Heart left ventricle (tissue), 16 donors: ENCODE measurements around the gene LMAN1L. TPM values are rescaled to one million over a fixed set of nuclear protein-coding genes. Genes with fewer than 3 reads are reported as not detected.

Experiments used
- ATAC-seq, 4 donors: fragments of 200-7000 bp; cut with Tn5 transposase; one replicate each; pipeline ENCODE4 v1.9.1; 2020 to 2022; ENCODE audit warnings: moderate library complexity in 4 of 4, mild to moderate bottlenecking in 3 of 4, moderate number of reproducible peaks in 1 of 4
- DNase-seq, 5 donors: peaks; one replicate each; pipeline ENCODE4 v3.0.0-alpha.2; 2020
- H3K27ac ChIP-seq, 12 donors: fragments of 200-600 bp; sonication (generic) in 4 of 12; one replicate each; pipeline versions ENCODE4 v1.5.0 to v1.8.0; 2016 to 2022; ENCODE audit warnings: mild to moderate bottlenecking in 2 of 12
- H3K27me3 ChIP-seq, 9 donors: fragments of 200-600 bp; sonication (generic) in 2 of 9; one replicate each; pipeline versions ENCODE4 v1.5.1 to v1.8.0; 2016 to 2022; ENCODE audit warnings: mild to moderate bottlenecking in 3 of 9
- H3K36me3 ChIP-seq, 9 donors: fragments of 200-600 bp; sonication (generic) in 2 of 9; one replicate each; pipeline versions ENCODE4 v1.5.0 to v1.8.0; 2018 to 2022; ENCODE audit warnings: mild to moderate bottlenecking in 2 of 9
- H3K4me1 ChIP-seq, 12 donors: fragments of 200-600 bp; sonication (generic) in 4 of 12; one replicate each; pipeline versions ENCODE4 v1.5.0 to v1.8.0; 2016 to 2022; ENCODE audit warnings: mild to moderate bottlenecking in 3 of 12
- H3K4me3 ChIP-seq, 12 donors: fragments of 200-600 bp; sonication (generic) in 4 of 12; one replicate each; pipeline versions ENCODE4 v1.5.0 to v1.8.0; 2017 to 2022; ENCODE audit warnings: mild to moderate bottlenecking in 9 of 12, moderate library complexity in 4 of 12
- H3K9me3 ChIP-seq, 12 donors: fragments of 200-600 bp; sonication (generic) in 4 of 12; one replicate each; pipeline versions ENCODE4 v1.5.0 to v1.8.0; 2016 to 2022; ENCODE audit warnings: mild to moderate bottlenecking in 1 of 12
- POLR2A ChIP-seq, 2 donors: fragments of 450-650 bp; IDR thresholded peaks; one replicate each; pipeline ENCODE4 v1.6.1; 2017; ENCODE audit warnings: antibody characterized with exemption in 2 of 2, mild to moderate bottlenecking in 2 of 2, moderate library complexity in 2 of 2
- WGBS, 4 donors: extraction: QIAGEN DNeasy Blood & Tissue Kit in 2 of 4; methylation state at CpG; one replicate each; pipeline versions ENCODE4 v1.1.5 to v1.1.7; 2013 to 2018; 5-methylcytosine and 5-hydroxymethylcytosine counted together
- intact Hi-C, 10 donors: fragments of 100-400 bp; cut with DNase I; formaldehyde crosslinking; loops; one replicate each; pipeline versions ENCODE4 v1.11.1 to v1.14.2; 2022
- polyA plus RNA-seq, 2 donors: library from polyadenylated mRNA; stranded (reverse); fragments of 200-250 nt; gene quantifications; one replicate each; pipeline ENCODE4 v1.2.3, GENCODE V29; 2013
- total RNA-seq, 9 donors: library from RNA; depleted of rRNA in 2 of 9; stranded (reverse); fragments of >200 nt in 2 of 9; fragmentation: NEBNext Ultra II Directional in 3 of 9; extraction: Animal tissue kit (Norgen Biotek cat#: 25700) in 3 of 9; gene quantifications; one replicate each; pipeline versions ENCODE4 v1.1.0 to v1.2.4, GENCODE V29; 2016 to 2023
- TF ChIP-seq, protein P1 (sequence below), 12 donors: fragments of 200-600 bp; sonication (generic) in 4 of 12; IDR thresholded peaks; one replicate each; pipeline versions ENCODE4 v1.5.0 to v1.8.0; 2018 to 2022; ENCODE audit warnings: antibody characterized with exemption in 12 of 12, mild to moderate bottlenecking in 5 of 12
- donor health status: ischemic (EF 13 %, LVEDD 7.1; RV severe dilation, severe dysfunction).
- donor health status: healthy with polysubstance abuse.
- donor health status: DM: no; HTN: yes; CAD: no.
- donor health status: DM: no; HTN: no; CAD: no.
- donor health status: ischemic (EF 25% LVEDD 6.9; RV normal size, moderate dysfunction).
- donor health status: ischemic (EF 25% LVEDD 5.7; RV mildly dilated, moderate dysfunction).
- donor health status: healthy.
- donor health status: DM: yes; HTN: yes; CAD: no.
- donor health status: ischemic (EF 35%, LVEDD 5.7; RV mildly dilated, moderate dysfunction).
- donor health status: nonischemic (EF 11% LVEDD 7.7; RV severe dilation, severe dysfunction).
- donor health status: DM: yes; HTN: yes; CAD: no.
- donor health status: PGD.
- donor health status: ischemic (EF 29% LVEDD 5.4; RV normal size, mild dysfunction).
- donor health status: nonischemic (EF 23%, LVEDD 6.1; RV moderate dilation, normal function).

The LMAN1L gene
- total and polyA plus RNA-seq, 11 donors, result 0.19 to 16.3 (median 6.8) TPM; not detected in 1

GRCh38 chr15:74788042-74788682, 24.5 kb upstream of the LMAN1L start:
- intact Hi-C loops, result no loop called here
- peak overlapping the region in 3 of 12 donors; percentile 9 to 72 (median 15) for H3K4me3 ChIP-seq

DNA sequence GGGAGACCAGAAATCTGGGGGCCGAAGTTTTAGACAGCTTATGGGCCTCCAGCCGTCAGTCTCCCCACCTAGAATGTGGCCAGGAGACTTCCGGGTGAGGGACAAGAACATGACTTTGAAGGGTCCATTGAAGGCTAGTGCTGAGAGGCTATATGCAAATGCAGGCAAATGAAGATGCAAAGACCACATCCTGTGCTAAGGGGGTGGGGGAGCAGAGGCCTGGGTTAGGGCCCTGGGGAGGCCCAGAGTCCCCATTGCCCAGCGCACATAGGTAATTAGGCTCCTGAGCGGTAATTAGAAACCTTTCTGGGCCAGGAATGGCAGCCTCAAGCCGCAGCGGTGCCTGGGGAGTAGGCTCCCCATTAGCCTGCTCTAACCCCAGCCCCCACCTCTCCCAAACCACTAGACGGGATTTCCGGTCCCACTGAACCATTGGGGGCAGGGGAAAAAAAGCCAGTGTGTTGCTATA, 23.9 kb upstream of the LMAN1L start:
- DNase-seq (no peak), ATAC-seq (no peak)
- intact Hi-C loops, result no loop called here
- Histone ChIP-seq H3K27ac (peak overlapping the region in 11 of 12 donors; percentile 57 to 97 (median 86)), H3K9me3 (no peaks in the 10 kb centered on the region), H3K36me3 (peaks cover 0 to 15% (median 0%) of the 10 kb centered on the region in 9 donors), H3K4me3 (peak overlapping the region in 3 of 12 donors; percentile 14 to 72 (median 25)), H3K27me3 (no peaks in the 10 kb centered on the region), H3K4me1 (peaks cover 46 to 100% (median 98%) of the 10 kb centered on the region in 12 donors)
- 60 to 82% (median 73%) methylated on average over 9 of the region's 9 CpGs for WGBS, 4 donors
- TF ChIP-seq, protein P1, sequence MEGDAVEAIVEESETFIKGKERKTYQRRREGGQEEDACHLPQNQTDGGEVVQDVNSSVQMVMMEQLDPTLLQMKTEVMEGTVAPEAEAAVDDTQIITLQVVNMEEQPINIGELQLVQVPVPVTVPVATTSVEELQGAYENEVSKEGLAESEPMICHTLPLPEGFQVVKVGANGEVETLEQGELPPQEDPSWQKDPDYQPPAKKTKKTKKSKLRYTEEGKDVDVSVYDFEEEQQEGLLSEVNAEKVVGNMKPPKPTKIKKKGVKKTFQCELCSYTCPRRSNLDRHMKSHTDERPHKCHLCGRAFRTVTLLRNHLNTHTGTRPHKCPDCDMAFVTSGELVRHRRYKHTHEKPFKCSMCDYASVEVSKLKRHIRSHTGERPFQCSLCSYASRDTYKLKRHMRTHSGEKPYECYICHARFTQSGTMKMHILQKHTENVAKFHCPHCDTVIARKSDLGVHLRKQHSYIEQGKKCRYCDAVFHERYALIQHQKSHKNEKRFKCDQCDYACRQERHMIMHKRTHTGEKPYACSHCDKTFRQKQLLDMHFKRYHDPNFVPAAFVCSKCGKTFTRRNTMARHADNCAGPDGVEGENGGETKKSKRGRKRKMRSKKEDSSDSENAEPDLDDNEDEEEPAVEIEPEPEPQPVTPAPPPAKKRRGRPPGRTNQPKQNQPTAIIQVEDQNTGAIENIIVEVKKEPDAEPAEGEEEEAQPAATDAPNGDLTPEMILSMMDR (IDR thresholded peaks at IDR 0.05), result no peak
- no peak for TF ChIP-seq POLR2A (IDR thresholded peaks at IDR 0.05)

More at GRCh38 chr15:74788042-74788682, 24.5 kb upstream of the LMAN1L start:
- DNase-seq, result no peak
- TF ChIP-seq POLR2A (IDR thresholded peaks at IDR 0.05), result no peak
- TF ChIP-seq, protein P1 (IDR thresholded peaks at IDR 0.05), result peak in 1 of 12 donors; percentile 1
- ATAC-seq, result no peak
- Histone ChIP-seq H3K27ac (peak overlapping the region in 11 of 12 donors; percentile 77 to 97 (median 86)), H3K9me3 (no peaks in the 10 kb centered on the region), H3K27me3 (no peaks in the 10 kb centered on the region), H3K4me1 (peaks cover 50 to 100% (median 99%) of the 10 kb centered on the region in 12 donors), H3K36me3 (peaks cover 0 to 15% (median 0%) of the 10 kb centered on the region in 9 donors)
- 46 to 66% (median 56%) methylated on average over 6 to 7 of the region's 7 CpGs for WGBS, 4 donors

DNA sequence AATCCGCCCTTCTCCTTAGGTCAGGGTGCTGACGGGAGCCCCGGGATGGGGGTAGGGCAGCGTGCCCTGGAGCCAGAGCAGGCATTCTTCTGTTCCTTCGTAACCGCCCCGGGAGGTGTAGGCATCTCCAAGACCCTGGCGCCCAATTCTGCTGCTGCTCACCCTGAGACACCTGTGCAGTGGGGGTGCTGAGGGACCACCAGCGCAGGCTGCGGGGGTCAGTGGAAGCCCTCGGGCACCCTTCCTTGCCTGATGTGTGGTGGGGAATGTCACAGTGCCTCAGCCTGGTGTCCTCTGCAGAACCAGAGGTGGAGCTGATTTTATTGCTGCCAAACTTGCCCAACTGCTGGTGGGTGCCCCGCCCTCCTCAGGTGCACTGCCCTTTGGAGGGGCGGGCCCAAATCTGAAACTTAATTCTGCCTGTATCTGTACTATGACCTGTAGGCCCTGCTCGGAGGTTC, 23.4 kb upstream of the LMAN1L start:
- no peaks in the 10 kb centered on the region for H3K9me3 ChIP-seq
- H3K27ac ChIP-seq, result peak overlapping the region; percentile 67 to 97 (median 88)
- peaks cover 0 to 15% (median 0%) of the 10 kb centered on the region in 9 donors for H3K36me3 ChIP-seq
- no peaks in the 10 kb centered on the region for H3K27me3 ChIP-seq
- H3K4me1 ChIP-seq, result peaks cover 41 to 100% (median 93%) of the 10 kb centered on the region in 12 donors
- ATAC-seq (no peak), DNase-seq (no peak)
- intact Hi-C loops, result no loop called here
- 64 to 82% (median 68%) methylated on average over 11 to 14 of the region's 14 CpGs for WGBS, 4 donors
- TF ChIP-seq POLR2A (IDR thresholded peaks at IDR 0.05), result no peak
- TF ChIP-seq, protein P1 (IDR thresholded peaks at IDR 0.05), result no peak
- peak overlapping the region in 3 of 12 donors; percentile 14 to 72 (median 25) for H3K4me3 ChIP-seq

GRCh38 chr15:74789741-74790079, 22.9 kb upstream of the LMAN1L start:
- H3K4me1 ChIP-seq, result peaks cover 36 to 100% (median 90%) of the 10 kb centered on the region in 12 donors
- H3K9me3 ChIP-seq, result no peaks in the 10 kb centered on the region
- no peak for ATAC-seq
- no peak for DNase-seq
- H3K36me3 ChIP-seq, result peaks cover 0 to 18% (median 0%) of the 10 kb centered on the region in 9 donors
- H3K27ac ChIP-seq, result peak overlapping the region; percentile 67 to 97 (median 88)
- WGBS, 4 donors, result 25 to 31% (median 27%) methylated on average over 3 of the region's 3 CpGs
- TF ChIP-seq, protein P1 (IDR thresholded peaks at IDR 0.05), result no peak
- TF ChIP-seq POLR2A (IDR thresholded peaks at IDR 0.05), result no peak
- H3K4me3 ChIP-seq, result peak overlapping the region in 6 of 12 donors; percentile 3 to 72 (median 8)
- intact Hi-C loops, result no loop called here
- H3K27me3 ChIP-seq, result no peaks in the 10 kb centered on the region
